ENCODE measurements around the gene PNPLA6.

The PNPLA6 gene

DNA sequence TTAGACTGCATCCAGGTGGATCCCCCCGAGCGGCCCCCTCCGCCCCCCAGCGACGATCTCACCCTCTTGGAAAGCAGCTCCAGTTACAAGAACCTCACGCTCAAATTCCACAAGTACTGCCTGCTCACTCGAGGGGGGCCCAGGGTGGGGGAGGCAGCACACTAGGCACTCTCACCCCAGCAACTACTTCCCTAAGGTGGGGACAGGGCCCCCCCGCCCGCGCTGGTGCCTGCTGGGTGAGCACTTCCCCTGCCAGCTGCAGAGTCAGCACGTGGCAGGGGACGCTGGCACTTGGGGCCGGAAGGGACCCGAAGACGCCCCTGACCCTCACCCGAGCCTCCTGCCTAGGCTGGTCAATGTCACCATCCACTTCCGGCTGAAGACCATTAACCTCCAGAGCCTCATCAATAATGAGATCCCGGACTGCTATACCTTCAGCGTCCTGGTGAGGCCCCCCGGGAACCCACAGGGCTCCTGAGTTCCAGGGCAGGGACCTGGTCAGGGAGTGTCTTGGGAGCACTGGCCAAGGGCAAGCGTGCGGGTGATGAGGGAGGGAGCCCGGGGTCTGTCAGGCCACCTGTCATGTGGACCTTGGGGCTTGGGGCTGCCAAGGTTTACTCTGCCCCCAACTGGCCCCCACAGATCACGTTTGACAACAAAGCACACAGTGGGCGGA, 7.9 kb upstream of the PNPLA6 start:
- Mint-ChIP-seq H3K4me3 (no peak overlapping the region), H3K27me3 (ENCODE audit: low read depth, poor library complexity) (no peaks in the 10 kb centered on the region), H3K9me3 (no peaks in the 10 kb centered on the region), H3K36me3 (ENCODE audit: low read depth) (peaks cover 4% of the 10 kb centered on the region), H3K4me1 (peaks cover 4% of the 10 kb centered on the region), H3K27ac (no peak overlapping the region)
- no peak for DNase-seq
- no peak for TF ChIP-seq CTCF (IDR thresholded peaks at IDR 0.05)

DNA sequence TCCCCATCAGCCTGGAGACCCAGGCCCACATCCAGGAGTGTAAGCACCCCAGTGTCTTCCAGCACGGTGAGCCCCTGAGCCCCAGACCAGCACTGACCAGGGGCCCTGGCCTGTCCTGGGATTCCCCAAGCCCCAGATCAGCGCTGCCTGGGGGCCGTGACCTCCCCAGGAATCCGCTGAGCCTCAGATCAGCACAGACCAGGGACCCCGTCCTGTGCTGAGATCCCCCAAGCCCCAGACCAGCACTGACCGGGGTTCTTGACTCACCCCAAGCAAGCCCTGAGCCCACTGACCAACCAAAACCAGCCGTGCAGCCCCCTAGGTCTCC, 7.4 kb upstream of the PNPLA6 start:
- H3K27me3 Mint-ChIP-seq (ENCODE audit: low read depth, poor library complexity) = no peaks in the 10 kb centered on the region
- peaks cover 4% of the 10 kb centered on the region for H3K36me3 Mint-ChIP-seq (ENCODE audit: low read depth)
- H3K4me3 Mint-ChIP-seq = no peak overlapping the region
- DNase-seq = no peak
- peaks cover 4% of the 10 kb centered on the region for H3K4me1 Mint-ChIP-seq
- TF ChIP-seq CTCF (IDR thresholded peaks at IDR 0.05) = no peak
- no peaks in the 10 kb centered on the region for H3K9me3 Mint-ChIP-seq
- H3K27ac Mint-ChIP-seq = no peak overlapping the region

DNA sequence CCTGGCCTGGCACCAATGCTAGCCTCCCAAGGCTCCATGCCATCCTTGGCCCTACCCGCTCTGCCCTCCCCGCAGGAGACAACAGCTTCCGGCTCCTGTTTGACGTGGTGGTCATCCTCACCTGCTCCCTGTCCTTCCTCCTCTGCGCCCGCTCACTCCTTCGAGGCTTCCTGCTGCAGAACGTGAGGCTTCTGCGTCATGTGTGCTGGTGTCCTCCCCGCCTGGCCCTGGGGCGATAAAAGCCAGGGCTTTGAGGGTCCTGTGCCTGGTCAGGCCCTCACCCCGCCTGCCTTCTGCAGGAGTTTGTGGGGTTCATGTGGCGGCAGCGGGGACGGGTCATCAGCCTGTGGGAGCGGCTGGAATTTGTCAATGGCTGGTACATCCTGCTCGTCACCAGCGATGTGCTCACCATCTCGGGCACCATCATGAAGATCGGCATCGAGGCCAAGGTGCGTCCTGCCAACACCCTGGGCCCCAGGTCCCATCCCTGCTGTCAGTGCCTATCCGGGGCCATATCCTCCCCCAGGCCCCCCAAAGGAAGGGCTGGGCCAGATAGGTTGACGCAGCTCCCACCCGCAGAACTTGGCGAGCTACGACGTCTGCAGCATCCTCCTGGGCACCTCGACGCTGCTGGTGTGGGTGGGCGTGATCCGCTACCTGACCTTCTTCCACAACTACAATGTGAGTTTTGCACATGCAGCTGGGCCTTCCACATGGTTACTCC, 6.8 kb upstream of the PNPLA6 start:
- TF ChIP-seq CTCF (IDR thresholded peaks at IDR 0.05) = no peak
- no peaks in the 10 kb centered on the region for H3K4me1 Mint-ChIP-seq
- H3K4me3 Mint-ChIP-seq = no peak overlapping the region
- DNase-seq = no peak
- H3K27me3 Mint-ChIP-seq (ENCODE audit: low read depth, poor library complexity) = no peaks in the 10 kb centered on the region
- H3K36me3 Mint-ChIP-seq (ENCODE audit: low read depth) = peaks cover 4% of the 10 kb centered on the region
- no peaks in the 10 kb centered on the region for H3K9me3 Mint-ChIP-seq
- H3K27ac Mint-ChIP-seq = no peak overlapping the region

DNA sequence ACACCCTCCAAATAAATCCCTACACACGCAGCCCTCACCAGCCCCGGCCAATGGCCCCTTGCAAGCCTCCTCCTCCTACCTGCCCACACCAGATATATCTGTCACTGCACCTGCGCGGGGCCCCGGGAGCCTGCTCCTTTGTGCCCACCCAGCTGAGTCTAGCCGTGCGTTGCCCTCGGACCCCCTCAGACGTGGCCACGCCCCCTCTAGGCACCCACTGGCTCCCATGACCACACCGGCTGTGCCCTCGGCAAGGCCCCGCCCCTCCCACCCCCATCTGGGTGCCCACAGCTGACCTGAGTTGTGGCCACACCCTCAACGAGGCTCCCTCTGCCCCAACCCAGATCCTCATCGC, 6.3 kb upstream of the PNPLA6 start:
- no peak overlapping the region for H3K4me3 Mint-ChIP-seq
- peaks cover 2% of the 10 kb centered on the region for H3K4me1 Mint-ChIP-seq
- no peak for TF ChIP-seq CTCF (IDR thresholded peaks at IDR 0.05)
- H3K36me3 Mint-ChIP-seq (ENCODE audit: low read depth) = peaks cover 4% of the 10 kb centered on the region
- H3K9me3 Mint-ChIP-seq = no peaks in the 10 kb centered on the region
- no peak for DNase-seq
- no peak overlapping the region for H3K27ac Mint-ChIP-seq
- H3K27me3 Mint-ChIP-seq (ENCODE audit: low read depth, poor library complexity) = peaks cover 1% of the 10 kb centered on the region

GRCh38 chr19:7529610-7530490, 5.7 kb upstream of the PNPLA6 start:
- peaks cover 6% of the 10 kb centered on the region for H3K4me1 Mint-ChIP-seq
- TF ChIP-seq CTCF (IDR thresholded peaks at IDR 0.05) = no peak
- H3K27ac Mint-ChIP-seq = no peak overlapping the region
- no peak overlapping the region for H3K4me3 Mint-ChIP-seq
- H3K9me3 Mint-ChIP-seq = no peaks in the 10 kb centered on the region
- no peak for DNase-seq
- peaks cover 4% of the 10 kb centered on the region for H3K27me3 Mint-ChIP-seq (ENCODE audit: low read depth, poor library complexity)
- H3K36me3 Mint-ChIP-seq (ENCODE audit: low read depth) = peaks cover 4% of the 10 kb centered on the region

Measured in nephron progenitor cell (in vitro differentiated cells).